Transverse colon (tissue), 4 donors: Measurements from ENCODE around the gene SHC1.

Experiments
- POLR2A ChIP-seq: fragments of 450-650 bp; IDR thresholded peaks from one replicate; pipeline ENCODE4 v1.6.1; 2016; ENCODE audit warnings: antibody characterized with exemption, mild to moderate bottlenecking, moderate library complexity
- POLR2AphosphoS5 ChIP-seq, 3 donors: sonication (generic); formaldehyde crosslinking; IDR thresholded peaks; one replicate each; pipeline ENCODE4 v1.6.1; 2016; ENCODE audit warnings: antibody characterized with exemption in 3 of 3
- TF ChIP-seq, protein P1 (sequence below), 5 experiments: fragments of 200-600 bp in 3 of 5; fragments of 450-650 bp in 2 of 5; sonication (generic) in 3 of 5; IDR thresholded peaks; 1 replicate in 2 of 5; 2 replicates in 3 of 5; pipeline ENCODE4 v1.5.1; 2016 to 2017; ENCODE audit warnings: antibody characterized with exemption in 5 of 5, inconsistent platforms in 3 of 5, mild to moderate bottlenecking in 2 of 5, moderate library complexity in 1 of 5

GRCh38 chr1:154943649-154944400 is 26.7 kb downstream of the SHC1 start:
- TF ChIP-seq POLR2AphosphoS5 (IDR thresholded peaks at IDR 0.05) (no peak), POLR2A (no peak)
- TF ChIP-seq, protein P1, sequence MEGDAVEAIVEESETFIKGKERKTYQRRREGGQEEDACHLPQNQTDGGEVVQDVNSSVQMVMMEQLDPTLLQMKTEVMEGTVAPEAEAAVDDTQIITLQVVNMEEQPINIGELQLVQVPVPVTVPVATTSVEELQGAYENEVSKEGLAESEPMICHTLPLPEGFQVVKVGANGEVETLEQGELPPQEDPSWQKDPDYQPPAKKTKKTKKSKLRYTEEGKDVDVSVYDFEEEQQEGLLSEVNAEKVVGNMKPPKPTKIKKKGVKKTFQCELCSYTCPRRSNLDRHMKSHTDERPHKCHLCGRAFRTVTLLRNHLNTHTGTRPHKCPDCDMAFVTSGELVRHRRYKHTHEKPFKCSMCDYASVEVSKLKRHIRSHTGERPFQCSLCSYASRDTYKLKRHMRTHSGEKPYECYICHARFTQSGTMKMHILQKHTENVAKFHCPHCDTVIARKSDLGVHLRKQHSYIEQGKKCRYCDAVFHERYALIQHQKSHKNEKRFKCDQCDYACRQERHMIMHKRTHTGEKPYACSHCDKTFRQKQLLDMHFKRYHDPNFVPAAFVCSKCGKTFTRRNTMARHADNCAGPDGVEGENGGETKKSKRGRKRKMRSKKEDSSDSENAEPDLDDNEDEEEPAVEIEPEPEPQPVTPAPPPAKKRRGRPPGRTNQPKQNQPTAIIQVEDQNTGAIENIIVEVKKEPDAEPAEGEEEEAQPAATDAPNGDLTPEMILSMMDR (IDR thresholded peaks at IDR 0.05), result peak; percentile 69 to 78 (median 71)
